Measurements from ENCODE around the gene CALHM1.
"Not testable (repeated sequence)": the region's sequence is repeated elsewhere in the genome, so short reads cannot be mapped to it uniquely, and the experiment has no call there.

The CALHM1 gene

DNA sequence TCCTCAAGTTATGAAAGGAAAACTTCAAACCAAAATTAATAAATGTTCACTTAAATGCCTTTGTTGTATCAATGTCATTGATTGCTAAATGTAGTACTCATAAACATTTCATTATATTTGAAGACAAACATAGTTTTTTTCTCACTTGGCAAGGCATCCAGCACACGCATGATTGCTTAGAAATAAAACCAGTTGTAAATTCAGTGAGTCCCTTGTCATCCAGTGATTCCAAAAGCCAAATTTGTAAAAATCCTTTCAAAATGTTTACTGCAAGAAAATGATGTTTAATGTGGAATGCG lies 28.7 kb upstream of the CALHM1 start:
- DNase-seq (ENCODE audit: low read depth in 3 of 3, low spot score in 1 of 3) = no peak

DNA sequence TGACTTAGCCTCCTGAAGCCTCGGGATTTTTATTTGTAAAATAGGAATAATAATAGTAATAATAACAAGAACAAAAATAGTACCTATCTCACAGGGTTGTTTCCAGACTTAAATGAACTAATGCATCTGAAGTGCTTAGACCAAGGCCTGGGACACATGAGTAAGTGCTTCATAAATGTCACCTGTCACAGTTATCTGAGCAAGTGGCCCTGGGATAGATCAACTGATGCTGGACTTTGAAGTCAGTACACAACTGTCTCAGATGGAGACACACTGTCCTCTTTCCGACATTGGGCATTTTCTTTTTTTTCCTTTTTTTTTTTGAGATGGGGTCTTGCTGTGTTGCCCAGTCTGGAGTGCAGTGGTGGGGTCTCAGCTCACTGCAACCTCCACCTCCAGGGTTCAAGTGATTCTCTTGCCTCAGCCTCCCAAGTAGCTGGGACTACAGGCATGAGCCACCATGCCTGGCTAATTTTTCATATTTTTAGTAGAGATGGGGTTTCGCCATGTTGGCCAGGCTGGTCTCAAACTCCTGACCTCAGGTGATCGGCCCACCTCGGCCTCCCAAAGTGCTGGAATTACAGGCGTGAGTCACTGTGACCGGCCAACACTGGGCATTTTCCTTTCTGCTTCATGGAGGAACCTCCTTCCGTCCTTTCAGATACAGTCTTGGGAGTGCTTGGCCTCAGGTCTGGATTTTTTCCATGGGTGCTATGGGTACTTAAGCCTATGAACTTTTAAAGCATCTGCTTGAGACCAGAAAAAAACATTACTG lies 28.1 kb upstream of the CALHM1 start:
- not testable (repeated sequence) for DNase-seq (ENCODE audit: low read depth in 3 of 3, low spot score in 1 of 3)

DNA sequence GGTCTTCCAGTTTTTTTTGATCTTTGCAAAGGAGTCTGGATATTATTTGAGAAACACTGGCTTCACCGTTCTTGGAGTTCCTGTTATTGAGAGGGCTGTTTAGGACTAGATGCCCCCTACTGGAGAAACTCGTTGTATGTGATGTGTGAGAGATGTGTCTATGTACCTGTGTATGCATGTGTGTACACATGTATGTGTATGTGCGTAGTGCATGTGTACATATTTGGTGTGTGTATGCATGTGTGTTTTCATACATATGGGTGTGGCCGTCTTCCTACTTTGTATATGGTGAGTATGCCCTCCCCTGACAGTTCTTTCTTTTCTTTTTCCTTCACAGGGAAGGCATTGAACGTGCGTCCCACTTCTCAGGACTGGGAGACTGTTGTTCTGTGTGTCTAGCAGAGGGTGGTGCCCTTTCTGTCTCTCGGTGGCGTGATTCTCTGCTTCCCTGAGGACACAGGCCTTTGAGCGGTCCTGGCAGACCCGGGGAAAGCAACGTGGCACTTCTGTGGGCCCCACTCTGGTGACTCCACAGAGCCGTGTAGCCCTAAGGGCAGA lies 23.4 kb upstream of the CALHM1 start:
- DNase-seq (ENCODE audit: low read depth in 3 of 3, low spot score in 1 of 3) = no peak

DNA sequence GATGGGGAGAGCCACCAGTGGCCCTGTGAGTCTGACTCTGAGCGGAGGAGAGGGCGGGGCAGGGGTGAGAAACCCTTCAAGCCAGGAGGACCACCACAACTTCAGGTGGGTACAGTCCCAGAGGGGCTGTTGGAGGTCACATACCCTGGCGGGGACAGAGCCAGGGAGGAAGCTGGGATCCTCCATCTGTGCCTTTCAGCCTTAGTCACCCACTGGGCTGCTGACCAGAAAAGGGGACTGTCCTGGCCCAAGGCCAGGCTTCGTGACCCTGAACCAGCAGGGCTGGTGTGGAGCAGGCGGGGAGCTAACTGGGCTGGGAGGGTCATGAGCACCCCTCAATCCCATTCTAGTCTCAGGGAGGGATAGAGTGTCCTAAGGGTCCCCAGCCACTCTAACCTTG lies 21.8 kb upstream of the CALHM1 start:
- DNase-seq (ENCODE audit: low read depth in 3 of 3, low spot score in 1 of 3) = no peak

DNA sequence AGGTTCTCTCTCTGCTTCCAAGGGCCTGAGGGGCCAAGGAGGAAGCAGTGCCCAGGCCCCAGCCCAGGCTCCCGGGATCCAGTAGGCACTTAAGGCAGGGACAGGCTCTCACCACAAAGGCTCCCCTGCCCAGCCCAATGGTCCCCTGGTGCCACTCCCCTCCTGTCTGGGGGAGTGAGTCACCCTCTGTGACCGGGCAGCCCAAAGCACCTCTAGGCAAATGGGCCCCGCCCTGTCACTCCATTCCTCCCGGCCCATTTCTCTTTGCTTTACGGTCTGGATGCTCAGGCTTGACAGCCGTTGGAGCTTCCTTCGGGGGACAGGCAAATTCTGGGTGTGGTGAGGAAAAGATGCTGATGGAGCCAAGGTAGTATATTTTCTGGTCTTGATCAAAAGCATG lies 20.4 kb upstream of the CALHM1 start, which contains the start of gene CALHM3:
TSS of gene CALHM3 (minus strand) at position 106 of the 400 bp plus-strand sequence. CDS start 208 bp downstream, outside the sequence.
- no peak for DNase-seq (ENCODE audit: low read depth in 3 of 3, low spot score in 1 of 3)

DNA sequence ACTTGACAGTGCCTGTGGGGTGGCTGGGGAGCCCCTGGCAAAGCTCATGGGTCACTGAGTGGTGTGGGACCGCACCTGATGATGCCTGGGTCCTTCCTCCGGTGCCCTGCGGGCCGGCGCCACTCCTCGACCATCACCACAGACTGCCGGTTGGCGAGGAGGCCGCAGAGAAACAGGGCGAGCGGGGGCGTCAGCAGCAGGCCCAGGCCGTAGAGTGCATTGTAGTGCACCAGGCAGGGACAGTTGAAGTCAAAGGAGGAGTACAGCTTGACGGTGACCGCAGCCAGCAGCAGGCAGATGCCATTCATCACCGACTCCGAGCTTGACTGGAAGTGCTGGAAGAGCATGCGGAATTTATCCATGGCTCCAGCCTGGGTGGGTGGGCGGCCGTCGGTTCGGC lies 20.0 kb upstream of the CALHM1 start:
- no peak for DNase-seq (ENCODE audit: low read depth in 3 of 3, low spot score in 1 of 3)

DNA sequence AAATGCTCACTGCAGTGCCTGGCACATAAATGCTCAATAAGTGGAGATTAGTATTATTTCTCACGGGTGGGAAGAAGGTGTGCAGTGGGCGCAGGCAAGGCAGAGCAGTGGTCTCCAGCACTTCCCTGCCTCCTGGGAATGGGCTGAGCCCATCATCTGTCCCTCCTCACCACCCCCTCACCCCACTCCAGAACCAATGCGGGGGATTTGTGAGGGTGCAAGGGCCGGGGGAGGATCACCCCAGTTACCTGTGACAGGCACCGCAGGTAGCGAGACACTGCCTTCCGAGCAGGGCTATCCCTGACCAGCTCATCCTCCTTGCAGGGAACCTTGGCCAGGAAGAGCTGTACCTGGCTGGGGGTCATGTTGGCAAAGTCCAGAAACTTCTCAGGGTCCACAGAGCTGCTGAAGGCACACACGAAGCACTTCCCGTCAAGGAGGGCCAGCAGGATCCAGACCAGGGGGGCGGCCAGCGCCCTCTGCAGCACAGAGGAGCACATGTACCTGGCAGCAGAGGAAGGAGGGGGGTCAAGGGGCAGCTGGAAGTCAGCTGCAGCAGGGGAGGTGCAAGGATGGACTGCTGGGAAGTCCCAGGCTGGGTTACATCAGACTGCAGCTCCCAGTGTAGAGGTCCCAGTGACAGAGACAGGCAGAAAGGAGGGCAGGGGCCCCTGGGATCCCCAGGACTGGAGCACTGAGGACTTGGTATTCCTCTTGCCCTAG lies 17.5 kb upstream of the CALHM1 start:
- no peak for DNase-seq (ENCODE audit: low read depth in 3 of 3, low spot score in 1 of 3)

DNA sequence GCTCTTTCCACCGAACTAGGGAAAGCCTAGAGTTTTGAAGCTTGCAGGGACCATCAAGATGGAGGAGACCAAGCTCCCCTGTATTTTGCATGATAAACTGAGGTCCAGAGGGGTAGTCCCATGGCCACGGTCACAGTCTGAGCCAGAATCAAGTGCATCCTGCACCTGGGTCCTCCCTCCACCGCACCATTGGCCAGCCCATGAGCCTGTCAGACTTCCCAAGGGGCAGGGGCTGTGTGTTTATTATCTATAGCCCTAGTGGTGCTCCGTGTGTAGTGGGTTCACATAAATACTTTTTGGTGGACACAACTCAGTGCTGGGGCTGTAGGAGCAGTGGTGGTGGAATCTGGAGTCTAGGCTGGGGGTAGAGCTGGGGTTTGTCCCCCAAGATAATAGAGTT lies 16.7 kb upstream of the CALHM1 start:
- DNase-seq (ENCODE audit: low read depth in 3 of 3, low spot score in 1 of 3) = no peak

DNA sequence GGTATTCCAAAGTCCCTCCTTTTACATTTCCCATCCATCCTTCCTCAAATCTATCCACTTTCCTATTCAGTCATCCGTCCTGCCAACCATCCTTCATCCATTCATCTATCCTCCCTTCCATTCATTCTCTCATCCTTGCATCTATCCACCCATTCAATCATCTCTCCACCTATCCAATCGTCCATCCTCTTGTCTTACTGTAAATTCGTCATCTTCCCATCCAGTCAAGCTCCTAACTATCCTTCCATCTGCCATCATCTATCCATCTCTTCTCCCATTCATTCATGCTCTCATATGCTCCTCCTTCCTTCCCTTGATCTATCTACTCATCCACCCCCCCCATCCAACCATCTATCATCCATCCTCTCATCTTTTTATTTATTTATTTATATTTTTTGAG lies 15.4 kb upstream of the CALHM1 start:
- no peak for DNase-seq (ENCODE audit: low read depth in 3 of 3, low spot score in 1 of 3)

DNA sequence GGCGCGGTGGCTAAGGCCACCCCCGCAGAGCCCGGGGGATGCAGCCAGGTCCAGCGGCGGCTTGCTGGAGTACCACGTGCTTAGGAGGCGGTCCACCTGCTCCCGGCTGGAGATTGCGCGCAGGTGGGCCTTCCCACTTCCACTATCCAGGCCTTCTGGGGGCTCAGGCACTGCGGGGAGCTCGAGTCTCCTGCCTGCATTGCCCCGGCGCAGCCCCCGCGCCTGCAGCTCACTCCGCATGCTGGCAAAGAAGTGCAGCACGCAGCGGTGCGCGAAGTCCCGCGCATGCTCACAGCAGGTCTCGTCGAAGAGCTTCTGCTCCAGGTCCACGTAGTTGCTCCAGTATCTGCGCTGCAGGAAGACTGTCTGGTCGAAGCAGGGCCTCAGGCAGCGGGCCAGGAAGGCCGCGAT lies 14.6 kb upstream of the CALHM1 start:
- DNase-seq (ENCODE audit: low read depth in 3 of 3, low spot score in 1 of 3) = no peak

DNA sequence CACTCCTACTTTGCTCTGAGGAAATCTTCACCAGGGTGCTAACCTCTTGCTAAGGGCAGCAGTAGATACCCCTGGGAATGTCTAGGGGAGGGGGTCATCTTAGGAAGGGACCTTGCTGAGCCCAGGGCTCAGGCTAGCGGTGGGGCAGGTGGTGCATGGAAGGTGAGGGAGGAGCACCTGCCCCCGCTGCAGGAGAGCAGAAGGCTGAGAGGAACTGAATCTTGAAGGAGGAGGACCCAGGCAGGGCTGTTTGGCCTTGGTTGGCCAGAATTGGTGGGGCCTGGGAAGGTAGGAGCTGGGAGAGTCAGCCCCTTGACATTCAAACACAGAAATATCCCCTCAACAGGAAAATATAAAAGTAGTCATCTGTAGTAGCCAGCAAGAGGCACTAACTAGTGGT lies 13.3 kb upstream of the CALHM1 start:
- DNase-seq (ENCODE audit: low read depth in 3 of 3, low spot score in 1 of 3) = no peak

DNA sequence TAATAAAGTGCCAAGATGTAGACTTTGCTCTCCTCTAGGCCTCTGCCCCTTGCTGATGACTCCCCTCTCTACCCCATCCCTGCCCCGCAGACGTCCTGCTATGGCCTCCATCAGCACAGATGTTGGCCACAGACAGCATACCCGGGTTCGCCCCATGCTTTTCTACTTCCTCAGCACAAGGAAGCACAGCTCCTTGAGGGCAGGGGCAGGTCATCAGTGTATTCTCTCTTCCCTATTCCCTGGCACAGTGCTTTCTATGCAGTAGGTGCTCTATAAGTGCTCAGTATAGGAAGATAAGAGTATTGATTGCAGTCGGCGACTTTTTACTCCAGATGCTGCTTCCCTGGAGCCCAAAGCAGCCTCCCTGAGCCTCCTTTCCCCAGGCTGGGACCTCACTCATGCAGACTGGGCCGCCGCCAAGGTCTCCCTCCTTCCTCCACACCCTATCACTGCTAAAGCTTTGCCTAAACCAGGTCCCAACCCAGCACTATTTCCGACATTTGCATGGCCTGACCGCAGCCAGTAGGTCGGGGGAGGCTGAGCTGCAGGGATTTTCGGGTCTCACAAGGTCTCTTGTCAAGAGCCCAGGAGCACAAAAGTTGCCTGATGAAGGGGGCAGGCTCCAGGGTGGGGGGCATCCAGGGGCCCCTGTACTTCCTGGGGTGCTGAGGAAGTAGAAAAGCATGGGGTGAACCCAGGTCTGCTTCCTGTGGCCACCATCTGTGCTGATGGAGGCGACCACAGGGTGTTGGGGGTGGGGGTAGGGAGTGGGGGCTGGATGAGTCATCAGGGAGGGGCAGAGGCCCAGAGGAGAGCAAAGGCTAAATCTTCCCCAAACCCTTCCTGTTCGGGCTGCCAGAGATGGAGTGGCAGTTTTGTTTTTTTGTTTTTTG lies 12.3 kb upstream of the CALHM1 start:
- peak in 2 of 3 donors; percentile 30 to 41 for DNase-seq (ENCODE audit: low read depth in 3 of 3, low spot score in 1 of 3)

DNA sequence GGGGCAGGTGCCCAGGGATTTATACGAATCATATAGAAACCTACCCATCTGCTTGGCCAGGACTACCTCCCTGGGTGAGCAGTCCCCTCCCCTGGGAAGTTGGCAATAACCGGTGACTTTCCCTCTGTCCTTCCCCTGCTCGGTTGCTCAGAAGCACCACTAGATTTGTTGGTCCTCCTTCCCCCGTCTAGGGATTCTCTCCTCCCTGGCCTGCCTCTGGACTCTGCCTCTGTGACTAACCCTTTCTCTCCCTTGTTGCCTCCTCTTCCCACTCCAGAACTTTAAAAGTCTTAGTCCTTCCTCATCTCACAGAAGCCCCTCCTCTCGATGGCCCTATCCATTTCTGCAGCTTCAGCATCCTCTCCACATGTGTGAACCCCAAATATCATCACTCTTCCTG lies 10.5 kb upstream of the CALHM1 start:
- DNase-seq (ENCODE audit: low read depth in 3 of 3, low spot score in 1 of 3) = no peak

DNA sequence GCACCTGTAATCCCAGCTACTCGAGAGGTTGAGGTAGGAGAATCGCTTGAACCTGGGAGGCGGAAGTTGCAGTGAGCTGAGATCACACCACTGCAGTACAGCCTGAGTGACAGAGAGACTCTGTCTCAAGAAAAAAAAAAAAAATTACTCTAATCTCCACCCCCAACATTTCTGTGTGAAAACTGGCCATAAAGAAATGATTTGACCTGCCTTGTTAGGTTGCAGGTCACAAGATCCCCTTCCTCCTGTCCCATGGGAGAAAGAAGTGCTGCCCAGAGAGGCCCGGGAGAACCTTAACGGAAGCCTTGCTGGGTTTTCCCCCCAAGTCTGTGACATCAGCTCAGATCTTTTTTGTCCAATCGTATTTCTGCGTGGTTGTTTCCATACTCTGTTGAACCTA lies 8.7 kb upstream of the CALHM1 start:
- DNase-seq (ENCODE audit: low read depth in 3 of 3, low spot score in 1 of 3) = no peak

DNA sequence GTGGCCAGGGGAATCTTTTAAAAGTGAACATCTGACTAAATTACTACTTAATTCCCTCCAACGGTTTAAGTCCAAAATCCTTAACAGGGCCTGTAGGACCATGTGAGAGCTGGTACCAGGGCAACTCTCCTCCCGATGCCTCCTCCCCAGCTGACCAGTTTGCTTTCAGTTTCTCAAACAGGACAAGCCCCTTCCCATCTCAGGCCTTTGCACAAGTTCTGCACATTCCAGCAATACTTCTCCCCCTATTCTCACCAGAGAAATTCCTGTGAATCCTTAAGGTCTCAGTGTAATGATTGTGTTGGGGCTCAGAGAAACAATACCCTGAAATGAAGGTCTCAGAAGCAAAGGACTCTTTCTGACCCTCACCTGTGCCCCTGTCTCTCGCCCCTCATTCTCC lies 8.0 kb upstream of the CALHM1 start:
- DNase-seq (ENCODE audit: low read depth in 3 of 3, low spot score in 1 of 3) = no peak

DNA sequence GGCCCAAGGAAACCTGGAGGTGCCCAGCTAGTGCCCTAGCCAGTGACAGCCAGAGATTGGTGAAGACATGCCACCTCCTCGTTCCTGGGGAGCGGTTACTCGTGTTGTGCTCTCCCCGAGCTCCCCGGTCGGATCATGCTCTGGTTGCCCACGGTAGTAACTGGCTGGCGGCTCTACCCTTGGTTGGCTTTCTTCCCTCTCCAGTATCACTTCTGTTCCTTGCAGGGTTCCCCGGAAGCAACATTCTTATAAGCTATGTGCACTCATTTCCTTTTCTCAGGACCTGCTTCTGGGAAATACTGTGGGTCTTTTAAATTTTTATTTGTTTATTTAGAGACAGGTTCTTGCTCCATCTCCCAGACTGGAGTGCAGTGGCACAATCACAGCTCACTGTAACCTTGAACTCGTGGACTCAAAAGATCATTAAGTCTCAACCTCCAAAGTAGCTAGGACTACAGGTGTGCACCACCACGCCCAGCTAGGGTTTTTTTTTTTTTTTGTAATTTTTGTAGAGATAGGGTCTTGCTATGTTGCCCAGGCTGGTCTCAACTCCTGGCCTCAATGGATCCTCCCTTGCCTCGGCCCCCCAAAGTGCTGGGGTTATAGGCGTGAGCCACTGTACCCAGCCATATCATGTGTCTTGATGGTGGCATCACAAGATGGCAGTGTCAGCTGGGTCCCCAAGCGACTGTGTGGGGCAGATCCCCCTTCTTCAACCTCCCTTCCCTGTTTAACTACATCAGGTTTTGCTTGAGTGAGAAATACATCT lies 6.9 kb upstream of the CALHM1 start:
- no peak for DNase-seq (ENCODE audit: low read depth in 3 of 3, low spot score in 1 of 3)

DNA sequence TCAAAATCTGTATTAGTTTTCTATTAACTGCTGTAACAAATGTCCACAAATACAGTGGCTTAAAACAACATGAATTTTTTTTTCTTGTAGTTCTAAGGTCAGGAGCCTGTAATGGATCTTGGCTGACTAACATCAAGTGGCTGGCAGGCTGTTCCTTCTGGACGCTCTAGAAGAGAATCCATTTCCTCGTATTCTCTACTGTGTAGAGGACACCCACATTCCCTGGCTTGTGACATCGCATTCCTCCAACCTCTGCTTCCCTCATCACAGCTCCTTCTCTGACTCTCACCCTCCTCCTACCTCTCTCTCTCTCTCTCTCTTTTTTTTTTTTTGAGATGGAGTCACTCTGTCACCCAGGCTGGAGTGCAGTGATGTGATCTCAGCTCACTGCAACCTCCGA lies 4.8 kb upstream of the CALHM1 start:
- DNase-seq (ENCODE audit: low read depth in 3 of 3, low spot score in 1 of 3) = no peak

DNA sequence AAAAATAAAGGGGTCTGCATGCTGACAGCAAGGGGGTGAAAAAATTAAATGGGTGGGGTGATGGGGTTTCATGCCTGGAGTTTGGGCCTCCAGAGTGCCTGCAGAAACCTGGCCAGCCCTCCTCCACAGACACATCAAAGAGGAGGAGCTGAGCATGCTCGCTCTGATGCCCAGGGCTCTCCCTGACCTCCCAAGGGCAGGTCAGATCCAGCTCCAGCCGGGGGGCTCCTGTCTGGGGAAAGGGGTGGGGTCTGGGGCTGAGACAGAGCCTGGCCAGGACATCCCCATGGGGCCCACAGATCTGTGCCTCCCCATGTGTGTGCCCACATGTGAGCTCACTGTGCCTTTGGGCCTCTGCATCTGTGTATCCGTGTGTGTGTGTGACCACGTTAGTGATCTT lies 915 bp upstream of the CALHM1 start:
- no peak for DNase-seq (ENCODE audit: low read depth in 3 of 3, low spot score in 1 of 3)

DNA sequence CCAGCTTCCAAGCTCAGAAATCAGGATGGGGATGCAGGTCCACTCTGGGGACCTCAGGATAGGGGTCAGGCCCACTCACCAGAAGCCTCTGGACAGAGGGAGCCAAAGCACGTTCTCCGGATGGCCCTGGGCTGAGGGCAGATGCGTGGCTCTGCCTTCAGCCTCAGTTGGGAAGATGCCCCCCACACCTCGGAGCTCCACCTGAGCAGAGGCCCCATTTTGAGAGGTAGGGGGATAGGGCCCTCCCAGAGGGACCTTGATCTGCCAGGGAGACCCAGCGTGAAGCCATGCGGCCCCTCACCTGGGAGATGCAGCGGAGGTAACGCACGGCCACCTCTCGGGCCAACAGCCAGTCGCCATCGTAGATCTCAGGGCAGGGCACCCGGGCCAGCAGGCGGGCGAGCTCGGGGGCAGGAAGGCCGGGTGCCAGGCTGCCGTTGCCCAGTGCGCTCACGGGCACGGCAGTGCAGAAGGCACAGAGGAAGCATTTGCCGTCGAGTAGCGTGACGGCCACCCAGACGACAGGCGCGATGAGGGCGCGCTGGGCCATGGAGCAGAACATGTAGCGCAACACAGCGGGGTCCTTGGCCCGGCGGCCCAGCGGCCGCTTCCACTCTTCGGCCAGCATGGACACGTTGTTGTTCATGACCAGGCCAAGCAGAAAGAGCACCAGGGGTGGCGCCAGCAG lies 660 bp downstream of the CALHM1 start:
- DNase-seq (ENCODE audit: low read depth in 3 of 3, low spot score in 1 of 3) = no peak

DNA sequence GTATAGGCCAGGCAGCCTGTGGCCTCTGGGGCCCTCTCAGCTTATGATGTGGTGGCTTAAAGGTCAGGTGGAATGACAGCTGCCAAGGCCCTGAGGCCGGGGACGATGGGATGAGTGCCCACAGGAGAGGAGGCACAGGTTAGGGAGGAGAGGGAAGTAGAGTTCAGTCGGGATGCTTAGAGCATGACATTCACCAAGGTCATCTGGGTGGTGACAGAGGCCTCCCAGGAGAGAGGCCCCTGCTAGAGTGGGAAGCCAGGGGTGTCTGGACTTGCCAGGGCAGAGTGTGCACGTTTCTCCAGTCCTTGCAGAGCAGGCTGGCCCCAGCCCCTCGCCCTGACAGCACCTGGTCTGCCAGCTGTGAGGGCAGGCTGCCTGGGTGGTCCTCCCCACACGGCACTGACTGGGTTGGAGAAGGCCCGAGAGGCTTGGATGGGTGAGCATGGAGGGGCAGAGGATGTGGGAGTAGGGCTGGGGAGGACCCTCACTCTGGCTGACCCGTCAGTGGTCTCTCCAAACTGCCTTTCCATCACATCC lies 1.5 kb downstream of the CALHM1 start:
- no peak for DNase-seq (ENCODE audit: low read depth in 3 of 3, low spot score in 1 of 3)

All from stimulated activated CD4-positive, alpha-beta T cell treated with anti-CD3 and anti-CD28 coated beads, TNF-alpha, amount 100 ng/mL, for 1 hour (primary cell).